Mesenchymal stem cell (in vitro differentiated cells and primary cell): Measurements from ENCODE around the gene PIMREG.

Source experiments
- DNase-seq: peaks from one replicate; pipeline ENCODE4 v3.0.0-alpha.2; 2013
- H2AFZ ChIP-seq: one replicate; pipeline ENCODE4 v1.6.1; 2013; ENCODE audit warnings: low read depth, mild to moderate bottlenecking, control low read depth, inconsistent platforms, low read length, moderate library complexity
- H2AK5ac ChIP-seq: 2 replicates; pipeline ENCODE4 v1.6.1; 2013; ENCODE audit warnings: low read length, moderate library complexity, mild to moderate bottlenecking, inconsistent platforms; ENCODE audit not compliant: severe bottlenecking
- H2BK120ac ChIP-seq: one replicate; pipeline ENCODE4 v1.6.1; 2013; ENCODE audit warnings: low read depth, mild to moderate bottlenecking, inconsistent platforms, low read length, moderate library complexity
- H2BK12ac ChIP-seq, 2 experiments: one replicate each; pipeline ENCODE4 v1.6.1; 2013; ENCODE audit warnings: inconsistent platforms in 2 of 2, low read length in 2 of 2, mild to moderate bottlenecking in 2 of 2, moderate library complexity in 2 of 2, control low read depth in 1 of 2
- H2BK15ac ChIP-seq: one replicate; pipeline ENCODE4 v1.6.1; 2013; ENCODE audit warnings: mild to moderate bottlenecking, low read depth, inconsistent platforms; ENCODE audit not compliant: poor library complexity, severe bottlenecking
- H2BK5ac ChIP-seq: 2 replicates; pipeline ENCODE4 v1.6.1; 2013; ENCODE audit warnings: low read depth, mild to moderate bottlenecking, low read length, control low read depth, inconsistent platforms; ENCODE audit not compliant: poor library complexity, severe bottlenecking
- H3K14ac ChIP-seq, 2 experiments: one replicate each; pipeline ENCODE4 v1.6.1; 2013; ENCODE audit warnings: inconsistent platforms in 2 of 2, low read length in 2 of 2, control low read depth in 1 of 2, mild to moderate bottlenecking in 1 of 2, moderate library complexity in 1 of 2
- H3K18ac ChIP-seq, 2 experiments: one replicate each; pipeline ENCODE4 v1.6.1; 2013; ENCODE audit warnings: inconsistent platforms in 2 of 2, low read length in 2 of 2, control low read depth in 1 of 2, low read depth in 1 of 2, mild to moderate bottlenecking in 1 of 2
- H3K23ac ChIP-seq, 2 experiments: one replicate each; pipeline ENCODE4 v1.6.1; 2013; ENCODE audit warnings: inconsistent platforms in 2 of 2, low read length in 2 of 2, mild to moderate bottlenecking in 2 of 2, moderate library complexity in 2 of 2, control low read depth in 1 of 2
- H3K27ac ChIP-seq: 2 replicates; pipeline ENCODE4 v1.5.1; 2013; ENCODE audit warnings: mild to moderate bottlenecking, moderate library complexity, low read length, control low read depth, inconsistent platforms; ENCODE audit not compliant: poor library complexity, severe bottlenecking
- H3K27me3 ChIP-seq, 2 experiments: 2 replicates each; pipeline versions ENCODE4 v1.6.1 to v1.7.0; 2013; ENCODE audit warnings: low read length in 2 of 2, mild to moderate bottlenecking in 2 of 2, moderate library complexity in 2 of 2, control low read depth in 1 of 2, inconsistent platforms in 1 of 2; ENCODE audit not compliant: control insufficient read depth in 1 of 2, insufficient read depth in 1 of 2
- H3K36me3 ChIP-seq, 2 experiments: 2 replicates each; pipeline versions ENCODE4 v1.6.1 to v1.7.0; 2013; ENCODE audit warnings: low read length in 2 of 2, control low read depth in 1 of 2, inconsistent platforms in 1 of 2, low read depth in 1 of 2, mild to moderate bottlenecking in 1 of 2; ENCODE audit not compliant: insufficient read depth in 2 of 2, control insufficient read depth in 1 of 2
- H3K4ac ChIP-seq, 2 experiments: one replicate each; pipeline ENCODE4 v1.6.1; 2013; ENCODE audit warnings: inconsistent platforms in 2 of 2, low read length in 2 of 2, mild to moderate bottlenecking in 2 of 2, moderate library complexity in 2 of 2, control low read depth in 1 of 2, low read depth in 1 of 2
- H3K4me1 ChIP-seq: 2 replicates; pipeline ENCODE4 v1.6.1; 2013; ENCODE audit warnings: low read depth, low read length, control low read depth; ENCODE audit not compliant: control insufficient read depth, insufficient read depth
- H3K4me2 ChIP-seq: 2 replicates; pipeline ENCODE4 v1.6.1; 2013; ENCODE audit warnings: low read length, mild to moderate bottlenecking, inconsistent platforms; ENCODE audit not compliant: poor library complexity, severe bottlenecking
- H3K4me3 ChIP-seq, 2 experiments: 2 replicates each; pipeline versions ENCODE4 v1.5.1 to v1.7.0; 2013; ENCODE audit warnings: low read length in 2 of 2, mild to moderate bottlenecking in 2 of 2, control low read depth in 1 of 2, low read depth in 1 of 2; ENCODE audit not compliant: insufficient read depth in 1 of 2
- H3K79me1 ChIP-seq: replicated peaks from 2 replicates; pipeline ENCODE4 v1.6.1; 2013; ENCODE audit warnings: mild to moderate bottlenecking, control low read depth, low read length, inconsistent platforms; ENCODE audit not compliant: poor library complexity, severe bottlenecking
- H3K9ac ChIP-seq: 2 replicates; pipeline ENCODE4 v1.7.0; 2013; ENCODE audit warnings: mild to moderate bottlenecking, low read length, moderate library complexity
- H3K9me3 ChIP-seq: 2 replicates; pipeline ENCODE4 v1.7.0; 2013; ENCODE audit warnings: mild to moderate bottlenecking, low read length; ENCODE audit not compliant: control insufficient read depth
- H4K8ac ChIP-seq: one replicate; pipeline ENCODE4 v1.6.1; 2013; ENCODE audit warnings: inconsistent platforms, mild to moderate bottlenecking, low read length, moderate library complexity
- H4K91ac ChIP-seq: one replicate; pipeline ENCODE4 v1.6.1; 2013; ENCODE audit warnings: mild to moderate bottlenecking, low read length, inconsistent platforms
- WGBS: methylation state at CpG from one replicate; pipeline ENCODE4 v1.1.7; 2013; ENCODE audit warnings: mixed read lengths; 5-methylcytosine and 5-hydroxymethylcytosine counted together

PIMREG gene

DNA sequence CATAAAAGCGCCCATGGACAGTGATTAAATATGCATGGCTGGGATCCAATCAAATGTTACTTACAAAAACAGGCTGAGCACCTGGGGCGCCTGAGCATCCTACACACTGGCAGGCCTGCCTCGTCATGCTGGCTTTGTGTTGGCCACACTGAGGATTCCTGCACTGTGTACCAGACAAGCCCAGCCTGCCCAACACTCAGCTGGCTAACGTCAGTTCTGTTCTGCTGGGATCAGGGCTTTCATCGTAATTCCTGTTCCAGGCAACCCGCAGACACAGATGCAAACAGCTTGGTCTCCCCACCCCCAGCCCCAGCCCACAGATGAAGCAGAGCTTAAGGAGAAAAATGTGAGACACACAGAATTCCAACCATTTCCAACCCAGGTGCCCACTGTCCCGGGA lies 30.7 kb downstream of the PIMREG start:
- Histone ChIP-seq H3K27ac (no peak overlapping the region), H3K4me2 (no peak overlapping the region), H2AFZ (no peak overlapping the region), H3K18ac (no peak overlapping the region), H3K36me3 (peaks cover 0 to 4% of the 10 kb centered on the region in 2 experiments), H3K4me1 (peaks cover 24% of the 10 kb centered on the region), H3K27me3 (peaks cover 14 to 18% of the 10 kb centered on the region in 2 experiments), H2BK15ac (no peak overlapping the region), H3K79me1 (no peaks in the 10 kb centered on the region), H4K91ac (no peak overlapping the region), H4K8ac (no peak overlapping the region), H3K9ac (no peak overlapping the region), H3K14ac (no peak overlapping the region), H2BK5ac (no peak overlapping the region), H3K23ac (no peak overlapping the region), H3K4ac (no peak overlapping the region), H3K4me3 (no peak overlapping the region), H2BK12ac (no peak overlapping the region), H2BK120ac (no peak overlapping the region), H2AK5ac (no peak overlapping the region), H3K9me3 (no peaks in the 10 kb centered on the region)
- 54% methylated on average over 7 of the region's 7 CpGs for WGBS
- DNase-seq: no peak

- H3K14ac ChIP-seq: no peak overlapping the region
- H3K4me2 ChIP-seq: no peak overlapping the region
- no peak overlapping the region for H4K91ac ChIP-seq
- no peak overlapping the region for H3K4me3 ChIP-seq
- H3K18ac ChIP-seq: no peak overlapping the region
- no peaks in the 10 kb centered on the region for H3K79me1 ChIP-seq
- H2BK15ac ChIP-seq: no peak overlapping the region
- H3K36me3 ChIP-seq: peaks cover 0 to 4% of the 10 kb centered on the region in 2 experiments
- no peak overlapping the region for H2BK12ac ChIP-seq
- 87% methylated on average over 4 of the region's 4 CpGs for WGBS
- H4K8ac ChIP-seq: no peak overlapping the region
- peaks cover 24% of the 10 kb centered on the region for H3K4me1 ChIP-seq
- no peak overlapping the region for H3K23ac ChIP-seq
- H3K27me3 ChIP-seq: peaks cover 19 to 20% of the 10 kb centered on the region in 2 experiments
- H3K4ac ChIP-seq: no peak overlapping the region
- no peak overlapping the region for H2AK5ac ChIP-seq
- DNase-seq: no peak
- no peak overlapping the region for H3K9ac ChIP-seq
- H3K9me3 ChIP-seq: no peaks in the 10 kb centered on the region
- no peak overlapping the region for H2BK120ac ChIP-seq
- H2AFZ ChIP-seq: no peak overlapping the region
- no peak overlapping the region for H2BK5ac ChIP-seq
- H3K27ac ChIP-seq: no peak overlapping the region
Measured at GRCh38 chr17:6475411-6475810, 31.2 kb downstream of the PIMREG start.

DNA sequence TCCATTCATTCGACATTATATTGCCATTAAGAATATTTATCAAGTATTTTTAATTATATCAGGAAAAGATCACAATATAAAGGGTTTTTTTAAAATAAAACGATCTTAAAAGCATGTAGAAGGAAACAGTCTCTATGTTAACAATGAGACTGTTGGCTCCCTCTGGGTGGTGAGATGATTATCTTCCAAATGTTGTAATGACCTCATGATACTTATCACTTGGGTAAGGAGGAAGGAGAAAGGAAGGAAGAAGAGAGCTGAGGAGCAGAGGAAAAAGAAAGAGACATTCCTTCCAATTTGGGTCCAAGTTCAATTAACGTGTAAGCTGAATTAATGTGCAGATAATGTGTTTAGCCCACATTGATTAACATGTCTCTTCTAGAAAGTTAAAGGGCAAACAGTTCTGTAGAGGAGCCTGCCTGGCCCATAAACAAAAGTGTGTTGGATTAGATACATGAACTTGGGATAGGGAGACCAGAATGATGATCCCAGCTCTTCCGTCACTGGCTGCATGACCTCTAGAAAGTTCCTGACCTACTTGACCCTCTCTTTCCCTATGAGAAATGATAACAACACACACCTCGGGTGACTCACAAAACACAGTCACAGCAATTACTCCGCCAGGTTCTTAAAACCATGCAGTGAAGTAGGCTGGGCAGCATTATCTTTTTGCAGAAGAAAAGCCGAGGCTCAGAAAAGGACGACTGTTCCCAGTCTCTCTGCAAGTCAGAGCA lies 32.0 kb downstream of the PIMREG start:
- Histone ChIP-seq H3K9me3 (no peaks in the 10 kb centered on the region), H2AK5ac (no peak overlapping the region), H3K4me2 (no peak overlapping the region), H4K91ac (no peak overlapping the region), H3K4me3 (no peak overlapping the region), H3K27me3 (peaks cover 27 to 29% of the 10 kb centered on the region in 2 experiments), H3K4me1 (peaks cover 18% of the 10 kb centered on the region), H3K79me1 (no peaks in the 10 kb centered on the region), H2AFZ (no peak overlapping the region), H3K14ac (no peak overlapping the region), H3K23ac (no peak overlapping the region), H3K27ac (no peak overlapping the region), H2BK15ac (no peak overlapping the region), H3K18ac (no peak overlapping the region), H2BK12ac (no peak overlapping the region), H2BK5ac (no peak overlapping the region), H4K8ac (no peak overlapping the region), H3K36me3 (peaks cover 0 to 4% of the 10 kb centered on the region in 2 experiments), H2BK120ac (no peak overlapping the region), H3K4ac (no peak overlapping the region), H3K9ac (no peak overlapping the region)
- DNase-seq: no peak
- WGBS: 77% methylated on average over 7 of the region's 8 CpGs

DNA sequence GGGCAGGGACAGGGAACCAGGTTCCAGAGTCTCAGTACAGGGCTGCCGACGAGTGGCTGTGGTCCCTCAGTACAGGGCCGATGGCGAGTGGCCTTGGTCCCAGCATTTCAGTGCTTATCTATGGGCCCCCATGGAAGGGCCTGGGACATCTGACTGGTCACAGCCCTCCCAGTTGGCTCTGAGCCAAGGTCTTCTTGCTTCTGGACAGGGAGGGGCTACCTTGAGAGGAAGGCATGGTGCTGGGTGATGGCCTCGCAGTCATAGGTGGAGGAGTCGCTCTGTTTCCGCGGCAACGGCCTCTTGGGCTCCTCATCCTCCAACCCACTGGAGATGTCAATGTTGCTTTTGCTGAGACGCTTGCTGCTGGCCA lies 32.5 kb downstream of the PIMREG start:
- no peak overlapping the region for H2BK5ac ChIP-seq
- no peaks in the 10 kb centered on the region for H3K9me3 ChIP-seq
- no peak overlapping the region for H3K14ac ChIP-seq
- WGBS: 88% methylated on average over 10 of the region's 10 CpGs
- H3K27me3 ChIP-seq: peaks cover 31 to 33% of the 10 kb centered on the region in 2 experiments
- H3K4me3 ChIP-seq: no peak overlapping the region
- no peak overlapping the region for H2AFZ ChIP-seq
- H3K79me1 ChIP-seq: no peaks in the 10 kb centered on the region
- no peak overlapping the region for H4K91ac ChIP-seq
- no peak overlapping the region for H2BK15ac ChIP-seq
- peaks cover 13% of the 10 kb centered on the region for H3K4me1 ChIP-seq
- H3K27ac ChIP-seq: no peak overlapping the region
- no peak overlapping the region for H4K8ac ChIP-seq
- no peak overlapping the region for H3K23ac ChIP-seq
- no peak overlapping the region for H2BK12ac ChIP-seq
- H3K4ac ChIP-seq: no peak overlapping the region
- DNase-seq: no peak
- no peak overlapping the region for H3K18ac ChIP-seq
- H3K36me3 ChIP-seq: peaks cover 0 to 4% of the 10 kb centered on the region in 2 experiments
- no peak overlapping the region for H2AK5ac ChIP-seq
- no peak overlapping the region for H3K9ac ChIP-seq
- no peak overlapping the region for H3K4me2 ChIP-seq
- no peak overlapping the region for H2BK120ac ChIP-seq
